CD4-positive, alpha-beta T cell treated with Interleukin-17A for 1 hour (primary cell): ENCODE measurements around the gene NAT8L.

Source experiments
- DNase-seq: peaks from one replicate; pipeline ENCODE4 v3.0.0-alpha.2; 2020

NAT8L gene

GRCh38 chr4:2046031-2046961, 12.8 kb upstream of the NAT8L start:
- no peak for DNase-seq

GRCh38 chr4:2047031-2047660, 12.0 kb upstream of the NAT8L start:
- DNase-seq = no peak

- no peak for DNase-seq
Measured at GRCh38 chr4:2047781-2048581, 11.1 kb upstream of the NAT8L start.

GRCh38 chr4:2048831-2049230, 10.3 kb upstream of the NAT8L start:
- no peak for DNase-seq

- no peak for DNase-seq
Measured at GRCh38 chr4:2049381-2049780, 9.7 kb upstream of the NAT8L start.

GRCh38 chr4:2049811-2050210, 9.3 kb upstream of the NAT8L start:
- DNase-seq = no peak

GRCh38 chr4:2051086-2051485, 8.0 kb upstream of the NAT8L start:
- no peak for DNase-seq

- no peak for DNase-seq
Measured at GRCh38 chr4:2054217-2054616, 4.9 kb upstream of the NAT8L start.

- DNase-seq = no peak
Measured at GRCh38 chr4:2057382-2058065, 1.6 kb upstream of the NAT8L start.

- DNase-seq = no peak
Measured at GRCh38 chr4:2058264-2059045, 672 bp upstream of the NAT8L start.

- DNase-seq = no peak
Measured at GRCh38 chr4:2059726-2060602, 837 bp downstream of the NAT8L start.

GRCh38 chr4:2060611-2061185, 1.6 kb downstream of the NAT8L start:
- no peak for DNase-seq

- DNase-seq = no peak
Measured at GRCh38 chr4:2061186-2062131, 2.3 kb downstream of the NAT8L start.

- DNase-seq = no peak
Measured at GRCh38 chr4:2062168-2062807, 3.2 kb downstream of the NAT8L start.

- no peak for DNase-seq
Measured at GRCh38 chr4:2062808-2063524, 3.8 kb downstream of the NAT8L start.

GRCh38 chr4:2063557-2064275, 4.6 kb downstream of the NAT8L start:
- DNase-seq = no peak

- no peak for DNase-seq
Measured at GRCh38 chr4:2064276-2064991, 5.3 kb downstream of the NAT8L start.
